Smooth muscle cell of trachea (primary cell): ENCODE measurements around the gene TMSB4X. TPM values are rescaled to one million over a fixed set of nuclear protein-coding genes. Genes with fewer than 3 reads are reported as not detected.

Experiments
- total RNA-seq: library from RNA; depleted of rRNA; stranded (reverse); fragments of >200 nt; gene quantifications from 2 replicates; pipeline ENCODE4 v1.2.1, GENCODE V29; 2014

The TMSB4X gene
- 9,264 and 10,235 TPM in 2 replicates for total RNA-seq

DNA sequence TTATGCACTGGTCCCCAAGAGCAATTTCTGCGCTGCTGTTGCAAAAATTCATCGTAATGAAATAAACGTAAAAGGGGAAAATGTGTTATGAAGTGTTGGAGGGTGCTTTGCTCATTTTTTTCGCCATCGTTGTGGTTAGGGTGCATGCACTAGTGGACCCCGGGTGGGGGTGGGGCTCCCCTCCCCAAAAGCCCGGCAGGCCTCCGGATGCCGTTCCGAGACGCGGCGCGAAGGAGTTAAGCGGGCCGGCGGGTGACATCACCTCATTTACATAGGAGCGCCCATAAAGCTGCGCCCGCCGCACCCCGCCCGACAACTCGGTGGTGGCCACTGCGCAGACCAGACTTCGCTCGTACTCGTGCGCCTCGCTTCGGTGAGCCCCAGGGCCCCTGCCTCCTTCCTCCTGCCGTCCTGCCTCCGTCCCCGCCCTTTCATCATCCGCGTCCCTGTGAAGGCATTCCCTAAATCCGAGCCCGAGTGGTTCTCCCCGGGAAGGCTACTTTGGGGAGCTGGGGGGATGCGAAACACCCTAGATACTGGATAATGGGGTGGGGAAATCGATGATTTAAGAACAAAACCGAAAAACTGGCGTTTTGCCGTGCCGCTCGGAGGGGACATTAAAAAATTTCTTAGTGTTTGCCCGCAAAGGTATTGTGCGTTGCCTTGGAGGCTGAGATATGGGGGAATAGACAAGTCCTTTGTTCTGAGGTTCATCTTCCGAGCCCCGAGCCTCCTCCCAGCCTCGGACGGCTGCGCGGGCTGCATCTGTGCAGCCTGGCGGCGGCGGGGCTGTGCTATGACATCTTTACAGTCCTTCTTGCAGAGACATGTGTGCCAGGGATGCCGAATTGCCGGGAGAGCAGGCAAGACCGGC is at the start of gene TMSB4X:
Gene TMSB4X (plus strand): TSS at position 315 of the 874 bp plus-strand sequence.

Other genes starting within 250 kb of the TMSB4X start
- 34.6 and 36.5 TPM in 2 replicates for gene PRPS2, start 183.7 kb upstream of the TMSB4X start, total RNA-seq
- gene TLR7, start 108.0 kb upstream of the TMSB4X start, total RNA-seq = not detected in 2 replicates
- not detected in 2 replicates for gene TLR8, start 68.5 kb upstream of the TMSB4X start, total RNA-seq
- under 0.01 TPM in 1 of 2 replicates, not detected in the other for gene FAM9C, start 69.5 kb downstream of the TMSB4X start, total RNA-seq